HepG2 (cell line): ENCODE measurements around the gene TRIM54. TPM values are rescaled to one million over a fixed set of nuclear protein-coding genes. Genes with fewer than 3 reads are reported as not detected.

Experiments
- ATM ChIP-seq: fragments of 450-650 bp; IDR thresholded peaks from 2 replicates; pipeline ENCODE4 v1.7.1; 2017; ENCODE audit warnings: mild to moderate bottlenecking, borderline replicate concordance
- BRD4 ChIP-seq: sonication (generic); formaldehyde crosslinking; IDR thresholded peaks from 2 replicates; pipeline ENCODE4 v1.4.0; 2020; ENCODE audit warnings: missing genetic modification reagents
- CBFB ChIP-seq: sonication (generic); formaldehyde crosslinking; IDR thresholded peaks from 2 replicates; pipeline ENCODE4 v1.4.0; 2020; ENCODE audit warnings: missing genetic modification reagents
- GATAD1 ChIP-seq: IDR thresholded peaks from 2 replicates; pipeline ENCODE4 v1.6.1; 2016; ENCODE audit warnings: missing genetic modification reagents, missing compliant biosample characterization
- MAZ ChIP-seq, 2 experiments: sonication (generic) in 1 of 2; formaldehyde crosslinking in 1 of 2; IDR thresholded peaks; 2 replicates each; pipeline versions ENCODE4 v1.5.0 to v1.6.1; 2012 to 2020; ENCODE audit warnings: low read depth in 2 of 2, mild to moderate bottlenecking in 2 of 2, borderline replicate concordance in 1 of 2, improper control_type of control experiment in 1 of 2, low read length in 1 of 2, missing genetic modification reagents in 1 of 2, moderate library complexity in 1 of 2
- NCOR1 ChIP-seq: fragments of 200-600 bp; sonication (generic); IDR thresholded peaks from 2 replicates; pipeline ENCODE4 v1.7.0; 2017; ENCODE audit warnings: antibody characterized with exemption, low read length, borderline replicate concordance
- ONECUT2 ChIP-seq: sonication (generic); formaldehyde crosslinking; IDR thresholded peaks from 2 replicates; pipeline ENCODE4 v1.4.0; 2020; ENCODE audit warnings: missing genetic modification reagents
- POLR2A ChIP-seq, 2 experiments: IDR thresholded peaks; 2 replicates each; pipeline ENCODE4 v1.6.1; 2011; ENCODE audit warnings: low read depth in 2 of 2, low read length in 2 of 2, mild to moderate bottlenecking in 1 of 2, moderate library complexity in 1 of 2; ENCODE audit not compliant: insufficient read depth in 1 of 2
- PRDM4 ChIP-seq: sonication (generic); formaldehyde crosslinking; IDR thresholded peaks from 2 replicates; pipeline ENCODE4 v1.9.0; 2021; ENCODE audit warnings: missing genetic modification reagents, borderline replicate concordance
- STAG1 ChIP-seq: sonication (generic); formaldehyde crosslinking; IDR thresholded peaks from 2 replicates; pipeline ENCODE4 v1.4.0; 2020; ENCODE audit warnings: missing genetic modification reagents
- WIZ ChIP-seq: sonication (generic); formaldehyde crosslinking; IDR thresholded peaks from 2 replicates; pipeline ENCODE4 v1.5.1; 2020; ENCODE audit warnings: mild to moderate bottlenecking, missing genetic modification reagents
- ZHX2 ChIP-seq, 2 experiments: sonication (generic) in 1 of 2; formaldehyde crosslinking in 1 of 2; IDR thresholded peaks; 2 replicates each; pipeline versions ENCODE4 v1.6.1 to v1.9.0; 2014 to 2022; ENCODE audit warnings: antibody characterized with exemption in 1 of 2, borderline replicate concordance in 1 of 2, inconsistent platforms in 1 of 2, low read depth in 1 of 2, missing genetic modification reagents in 1 of 2
- ZNF225 ChIP-seq: sonication (generic); formaldehyde crosslinking; IDR thresholded peaks from 2 replicates; pipeline ENCODE4 v1.4.0; 2020; ENCODE audit warnings: mild to moderate bottlenecking, missing genetic modification reagents
- ZNF354B ChIP-seq: sonication (generic); formaldehyde crosslinking; IDR thresholded peaks from 2 replicates; pipeline ENCODE4 v1.8.0; 2022; ENCODE audit warnings: mild to moderate bottlenecking, missing genetic modification reagents
- ZNF563 ChIP-seq: sonication (generic); formaldehyde crosslinking; IDR thresholded peaks from 2 replicates; pipeline ENCODE4 v1.8.0; 2022; ENCODE audit warnings: mild to moderate bottlenecking, moderate library complexity, missing genetic modification reagents
- ZNF687 ChIP-seq: sonication (generic); formaldehyde crosslinking; IDR thresholded peaks from 2 replicates; pipeline ENCODE4 v1.5.1; 2020; ENCODE audit warnings: mild to moderate bottlenecking, missing genetic modification reagents, moderate library complexity
- ZNF746 ChIP-seq: sonication (generic); formaldehyde crosslinking; IDR thresholded peaks from 2 replicates; pipeline ENCODE4 v1.8.0; 2022; ENCODE audit warnings: mild to moderate bottlenecking, missing genetic modification reagents
- polyA plus RNA-seq, 8 experiments: library from polyadenylated mRNA; depleted of rRNA in 3 of 8; stranded (reverse) in 7 of 8; unstranded in 1 of 8; fragments of >200 nt; fragmentation: Illumina TruSeq in 4 of 8; extraction: Trizol in 4 of 8; gene quantifications; 2 replicates each; pipeline versions ENCODE4 v1.2.1 to v1.2.3, GENCODE V29; 2011 to 2016; ENCODE audit warnings: low read depth in 4 of 8, missing spikeins in 1 of 8, mixed read lengths in 1 of 8; ENCODE audit not compliant: insufficient read depth in 1 of 8
- total RNA-seq, 5 experiments: library from RNA; depleted of rRNA; stranded (reverse); fragments of >200 nt; fragmentation: Illumina TruSeq; extraction: Trizol; gene quantifications; 2 replicates each; pipeline ENCODE4 v1.2.3, GENCODE V29; 2016; ENCODE audit warnings: low read depth in 1 of 5

The TRIM54 gene
- total and polyA plus RNA-seq, 2 of the 13 experiments (the other 11 are each of a cell fraction or from before 2014, with no cell fraction given) = 0.07 to 0.13 TPM

DNA sequence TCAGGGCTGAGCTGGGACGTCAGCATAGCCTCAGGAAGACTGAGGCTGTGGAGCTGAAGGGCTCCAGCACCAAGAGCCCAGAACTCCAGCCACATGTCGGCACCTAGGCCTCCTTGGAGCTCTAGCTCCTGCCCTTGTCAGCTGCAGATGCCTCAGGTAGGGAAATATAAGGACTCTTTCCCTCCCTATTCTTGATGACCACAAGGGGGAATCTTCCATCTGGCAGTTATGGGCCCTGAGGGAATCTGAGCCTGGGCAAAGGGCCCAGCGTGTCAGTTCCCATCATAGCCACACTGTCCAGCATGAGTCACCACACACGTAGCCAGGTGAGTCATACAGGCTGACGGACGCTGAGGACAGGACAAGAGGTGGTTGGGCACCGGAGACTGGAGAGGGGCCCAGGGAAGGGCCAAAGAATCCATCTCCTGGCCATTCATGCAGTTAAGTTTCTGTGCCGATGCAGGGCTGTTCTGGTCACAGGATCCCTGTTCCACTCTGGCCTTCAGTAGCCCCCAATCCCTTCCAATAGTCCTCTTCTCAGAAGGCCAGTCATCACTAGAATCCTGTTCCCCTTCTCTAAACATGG, 38.8 kb downstream of the TRIM54 start (continued):
- TF ChIP-seq PRDM4 (no peak), ZNF225 (CRISPR knock-in tag) (no peak), ONECUT2 (no peak), CBFB (CRISPR knock-in tag) (peak; percentile 75; the same call in 1 of the 2 replicates), ATM (no peak), ZNF687 (peak; percentile 96), BRD4 (CRISPR knock-in tag) (no peak), ZHX2 (IDR thresholded peaks at IDR 0.05; ENCODE audit: low read depth) (peak; percentile 80; the same call in 1 of the 2 replicates), ZHX2 (CRISPR knock-in tag; IDR thresholded peaks at IDR 0.05; ENCODE audit: borderline replicate concordance) (no peak), ZNF563 (CRISPR knock-in tag) (peak; percentile 41; the same call in 1 of the 2 replicates), NCOR1 (no peak), POLR2A (IDR thresholded peaks at IDR 0.05; ENCODE audit: insufficient read depth in 1 of 2, low read depth in 2 of 2, low read length in 2 of 2) (peak; percentile 78 to 83), WIZ (CRISPR knock-in tag) (no peak; the same call in 1 of the 2 replicates), ZNF746 (CRISPR knock-in tag) (no peak; the same call in 1 of the 2 replicates), ZNF354B (CRISPR knock-in tag) (no peak), GATAD1 (CRISPR knock-in tag) (peak; percentile 83), STAG1 (CRISPR knock-in tag) (peak; percentile 89), MAZ (IDR thresholded peaks at IDR 0.05; ENCODE audit: borderline replicate concordance, low read depth, low read length) (no peak), MAZ (CRISPR knock-in tag; IDR thresholded peaks at IDR 0.05; ENCODE audit: low read depth) (peak; percentile 79; the same call in 1 of the 2 replicates)
